ENCODE measurements around the gene PLCD4. TPM values are rescaled to one million over a fixed set of nuclear protein-coding genes. Genes with fewer than 3 reads are reported as not detected.
A peak's percentile ranks its signal among the peaks of the same experiment; 100 is the strongest.

The PLCD4 gene
- total RNA-seq, 2 donors from 2014 or later: 0.54 to 1.6 TPM

DNA sequence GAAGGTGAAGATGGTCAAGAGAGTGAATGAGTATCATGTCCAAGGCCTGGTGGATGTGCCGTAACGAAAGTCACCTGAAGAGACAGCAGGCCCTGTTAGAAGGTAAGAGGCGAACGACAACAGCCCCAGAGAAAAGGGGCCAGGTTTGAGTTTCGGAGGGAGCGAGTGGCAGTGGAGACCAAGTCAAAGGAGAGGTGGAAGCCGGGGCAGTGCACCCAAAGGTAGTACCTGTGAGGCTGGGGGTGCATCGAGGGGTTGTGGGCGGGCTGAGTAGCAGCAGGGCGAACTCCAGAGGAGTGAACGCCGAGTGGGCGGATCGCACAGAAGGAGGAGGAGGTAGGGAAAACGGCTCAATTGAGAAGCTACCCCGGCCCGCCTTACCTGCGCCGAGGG, 39.9 kb upstream of the PLCD4 start:
- Histone ChIP-seq H3K9ac (ENCODE audit: low read depth in 2 of 2, low read length in 2 of 2) (peak overlapping the region; percentile 79 to 90), H3K27me3 (no peaks in the 10 kb centered on the region), H3K27ac (peak overlapping the region; percentile 79), H3K36me3 (no peaks in the 10 kb centered on the region), H3K9me3 (no peaks in the 10 kb centered on the region), H3K4me1 (peaks cover 3% of the 10 kb centered on the region), H3K4me3 (peak overlapping the region; percentile 63)
- DNase-seq: no peak
- TF ChIP-seq, protein P1, sequence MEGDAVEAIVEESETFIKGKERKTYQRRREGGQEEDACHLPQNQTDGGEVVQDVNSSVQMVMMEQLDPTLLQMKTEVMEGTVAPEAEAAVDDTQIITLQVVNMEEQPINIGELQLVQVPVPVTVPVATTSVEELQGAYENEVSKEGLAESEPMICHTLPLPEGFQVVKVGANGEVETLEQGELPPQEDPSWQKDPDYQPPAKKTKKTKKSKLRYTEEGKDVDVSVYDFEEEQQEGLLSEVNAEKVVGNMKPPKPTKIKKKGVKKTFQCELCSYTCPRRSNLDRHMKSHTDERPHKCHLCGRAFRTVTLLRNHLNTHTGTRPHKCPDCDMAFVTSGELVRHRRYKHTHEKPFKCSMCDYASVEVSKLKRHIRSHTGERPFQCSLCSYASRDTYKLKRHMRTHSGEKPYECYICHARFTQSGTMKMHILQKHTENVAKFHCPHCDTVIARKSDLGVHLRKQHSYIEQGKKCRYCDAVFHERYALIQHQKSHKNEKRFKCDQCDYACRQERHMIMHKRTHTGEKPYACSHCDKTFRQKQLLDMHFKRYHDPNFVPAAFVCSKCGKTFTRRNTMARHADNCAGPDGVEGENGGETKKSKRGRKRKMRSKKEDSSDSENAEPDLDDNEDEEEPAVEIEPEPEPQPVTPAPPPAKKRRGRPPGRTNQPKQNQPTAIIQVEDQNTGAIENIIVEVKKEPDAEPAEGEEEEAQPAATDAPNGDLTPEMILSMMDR (IDR thresholded peaks at IDR 0.05): no peak
- intact Hi-C loops (cut with DNase I): no loop called here

DNA sequence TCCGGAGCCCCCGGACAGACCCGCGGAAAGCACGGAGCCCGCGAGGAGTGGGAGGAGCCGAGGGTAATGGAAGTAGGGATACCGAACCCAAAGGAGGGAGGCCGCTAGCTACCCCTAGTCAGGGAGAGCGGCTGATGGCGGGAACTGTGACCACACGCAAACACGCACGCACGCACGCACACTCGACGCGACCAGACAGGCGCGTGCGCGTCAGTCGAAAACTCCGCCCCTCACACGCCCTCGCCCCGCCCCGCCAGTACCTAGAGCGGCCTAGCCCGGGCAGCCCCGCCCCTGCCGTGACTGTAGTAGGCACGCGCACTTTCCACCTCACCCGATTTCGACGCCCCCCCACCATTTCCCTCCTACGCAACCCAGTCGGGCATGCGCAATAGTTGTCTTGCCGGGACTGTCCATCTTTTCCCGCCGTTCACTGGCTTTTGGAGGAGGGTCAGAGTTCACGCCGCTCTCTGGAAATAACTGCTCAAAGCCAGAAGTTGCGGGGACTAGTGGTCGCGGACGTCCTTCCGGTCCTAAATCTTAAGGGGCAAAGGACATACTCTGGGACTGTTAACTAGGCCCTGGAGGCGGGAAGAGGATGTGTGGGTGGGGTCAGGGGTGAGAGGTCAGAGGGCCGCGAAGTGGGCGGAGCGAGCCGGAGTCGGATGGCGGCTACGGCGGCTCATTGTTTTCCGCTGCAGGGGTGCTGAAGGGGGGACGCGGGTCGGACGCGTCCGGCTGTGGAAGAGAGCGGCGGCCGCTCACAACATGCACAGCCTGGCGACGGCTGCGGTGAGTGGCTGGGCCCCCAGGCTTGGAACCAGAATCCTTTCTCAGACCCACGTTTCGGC, 39.3 kb upstream of the PLCD4 start, which contains the start of the genes CNOT9 and USP37:
TSS of gene CNOT9 (plus strand) at position 650 of the 848 bp plus-strand sequence. CDS start at position 766, 116 bp downstream.
TSS of gene USP37 (minus strand) at position 162 of the 848 bp plus-strand sequence. CDS start 9,698 bp downstream, outside the sequence.
- peak within 1 kb of the TSS; percentile 80 to 90 for H3K9ac ChIP-seq (ENCODE audit: low read depth in 2 of 2, low read length in 2 of 2)
- H3K4me1 ChIP-seq: peaks cover 3% of the 10 kb centered on the region
- peak; percentile 100 for DNase-seq
- peak within 1 kb of the TSS; percentile 63 for H3K4me3 ChIP-seq
- peak within 1 kb of the TSS; percentile 79 for H3K27ac ChIP-seq
- TF ChIP-seq, protein P1 (IDR thresholded peaks at IDR 0.05): no peak
- intact Hi-C loops (cut with DNase I): no loop called here
- H3K9me3 ChIP-seq: no peaks in the 10 kb centered on the region
- no peaks in the 10 kb centered on the region for H3K27me3 ChIP-seq
- H3K36me3 ChIP-seq: no peaks in the 10 kb centered on the region

DNA sequence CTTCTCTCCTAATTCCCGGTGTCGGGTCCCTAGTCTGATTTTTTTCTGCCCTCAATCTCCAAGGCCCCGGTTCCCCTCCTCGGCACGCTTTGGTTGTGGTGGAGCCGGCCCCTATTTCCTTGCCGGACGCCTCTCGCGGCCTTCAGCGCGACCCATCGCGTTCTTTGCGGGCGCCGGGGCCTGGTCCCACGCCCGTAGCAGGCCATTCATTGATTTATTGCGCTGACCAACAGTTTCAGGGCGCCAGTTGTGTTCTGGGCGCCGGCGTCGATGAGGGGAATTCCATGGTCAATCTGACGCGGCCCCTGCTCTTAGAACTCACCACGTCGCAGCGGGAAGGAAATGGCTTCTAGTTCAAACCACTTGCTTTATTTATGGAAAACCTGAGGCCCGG, 38.7 kb upstream of the PLCD4 start:
- peak overlapping the region; percentile 79 for H3K27ac ChIP-seq
- no peaks in the 10 kb centered on the region for H3K27me3 ChIP-seq
- H3K9ac ChIP-seq (ENCODE audit: low read depth in 2 of 2, low read length in 2 of 2): peak overlapping the region; percentile 80 to 85
- no peaks in the 10 kb centered on the region for H3K9me3 ChIP-seq
- TF ChIP-seq, protein P1 (IDR thresholded peaks at IDR 0.05): no peak
- intact Hi-C loops (cut with DNase I): no loop called here
- DNase-seq: peak; percentile 45
- no peaks in the 10 kb centered on the region for H3K36me3 ChIP-seq
- H3K4me1 ChIP-seq: peaks cover 3% of the 10 kb centered on the region
- H3K4me3 ChIP-seq: peak overlapping the region; percentile 63

DNA sequence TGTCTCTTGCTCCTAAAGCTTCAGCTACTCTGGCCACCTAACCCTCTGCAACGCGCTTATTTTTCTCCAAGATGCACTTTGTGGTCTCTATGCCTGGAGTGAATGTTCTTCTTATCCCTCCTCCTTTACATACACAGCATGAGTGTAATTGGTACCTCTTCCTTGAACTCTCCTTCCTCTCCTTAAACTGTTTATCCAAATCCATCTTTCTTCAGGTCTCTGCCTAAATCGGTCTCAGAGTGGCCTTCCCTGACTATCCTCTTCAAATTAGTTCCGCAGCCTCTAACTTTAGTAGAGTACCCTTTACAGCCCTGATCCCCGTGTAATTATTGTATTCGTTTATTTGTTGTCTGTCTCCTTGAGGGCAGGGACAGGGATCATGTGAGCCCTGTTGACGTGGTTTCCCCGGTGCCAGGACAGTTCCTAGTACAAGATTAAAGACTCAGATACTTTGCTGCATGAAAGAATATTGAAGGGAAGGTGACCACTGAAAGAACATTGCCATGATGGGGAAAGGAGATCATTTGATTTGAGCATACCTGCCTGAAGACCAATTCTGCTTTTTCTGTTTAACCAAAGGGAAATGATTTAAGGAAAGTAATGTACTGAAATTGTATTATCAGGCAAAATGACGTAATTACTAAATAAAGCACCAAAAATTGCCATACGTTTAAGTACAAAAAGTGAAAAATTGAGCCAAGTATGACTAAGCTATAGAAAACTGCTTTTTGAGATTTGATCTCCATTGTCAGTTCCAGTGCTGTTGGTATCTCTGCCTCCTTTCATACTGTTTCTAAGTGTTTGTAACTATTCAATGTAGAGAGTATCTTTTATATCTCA, 37.8 kb upstream of the PLCD4 start:
- intact Hi-C loops (cut with DNase I): no loop called here

DNA sequence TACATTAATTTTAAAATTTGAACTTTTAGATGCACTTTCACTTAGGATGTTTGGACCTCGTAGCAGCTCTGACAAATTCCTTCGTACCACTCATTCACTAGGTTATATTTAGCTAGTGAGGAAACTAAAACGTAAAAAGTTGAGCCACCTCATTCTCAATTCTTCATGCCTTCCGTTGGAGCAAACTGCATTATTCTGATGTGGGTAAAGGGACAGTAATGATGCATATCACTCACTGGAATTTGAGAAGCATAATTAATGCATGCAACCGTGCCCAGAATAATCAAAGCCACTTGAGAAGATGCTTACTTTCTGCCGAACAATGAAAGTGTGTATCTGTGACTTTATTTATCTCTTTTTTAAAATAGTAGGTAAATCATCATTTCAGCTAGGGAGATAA, 36.8 kb upstream of the PLCD4 start:
- TF ChIP-seq, protein P1 (IDR thresholded peaks at IDR 0.05): no peak
- intact Hi-C loops (cut with DNase I): no loop called here
- no peak overlapping the region for H3K27ac ChIP-seq
- H3K4me3 ChIP-seq: no peak overlapping the region
- no peak for DNase-seq
- H3K36me3 ChIP-seq: no peaks in the 10 kb centered on the region
- H3K4me1 ChIP-seq: peaks cover 3% of the 10 kb centered on the region
- no peaks in the 10 kb centered on the region for H3K27me3 ChIP-seq
- H3K9ac ChIP-seq (ENCODE audit: low read depth in 2 of 2, low read length in 2 of 2): no peak overlapping the region
- H3K9me3 ChIP-seq: no peaks in the 10 kb centered on the region

More for the DNA sequence above, 37.8 kb upstream of the PLCD4 start:
- H3K27me3 ChIP-seq: no peaks in the 10 kb centered on the region
- TF ChIP-seq, protein P1 (IDR thresholded peaks at IDR 0.05): no peak
- H3K27ac ChIP-seq: peak overlapping the region; percentile 79
- peak overlapping the region; percentile 80 to 85 for H3K9ac ChIP-seq (ENCODE audit: low read depth in 2 of 2, low read length in 2 of 2)
- peaks cover 3% of the 10 kb centered on the region for H3K4me1 ChIP-seq
- peak overlapping the region; percentile 63 for H3K4me3 ChIP-seq
- no peaks in the 10 kb centered on the region for H3K9me3 ChIP-seq
- H3K36me3 ChIP-seq: no peaks in the 10 kb centered on the region
- DNase-seq: peak; percentile 29
